GM18502 (cell line): ENCODE results near the gene SYNCRIP.
"Not testable (repeated sequence)": the region's sequence is repeated elsewhere in the genome, so short reads cannot be mapped to it uniquely, and the experiment has no call there.

ENCODE experiments used
- ATAC-seq: cut with Tn5 transposase; IDR thresholded peaks from one replicate; pipeline ENCODE4 v1.9.1; 2021; ENCODE audit warnings: mild to moderate bottlenecking; ENCODE audit not compliant: unreplicated experiment, poor library complexity

Gene SYNCRIP

GRCh38 chr6:85602100-85602499, 40.6 kb downstream of the SYNCRIP start:
- ATAC-seq, result no peak

GRCh38 chr6:85600713-85601313, 41.9 kb downstream of the SYNCRIP start:
- ATAC-seq, result no peak

GRCh38 chr6:85594197-85594930, 48.3 kb downstream of the SYNCRIP start:
- peak; percentile 13 for ATAC-seq

GRCh38 chr6:85593438-85594196, 49.1 kb downstream of the SYNCRIP start, which contains the start of gene SNX14:
TSS of gene SNX14 (minus strand) at chr6:85593858. CDS start at chr6:85593718, 140 bp downstream.
- ATAC-seq, result peak; percentile 87

- no peak for ATAC-seq
Observed at GRCh38 chr6:85592033-85592432, 50.7 kb downstream of the SYNCRIP start.

GRCh38 chr6:85591207-85591606, 51.5 kb downstream of the SYNCRIP start:
- ATAC-seq, result no peak

- ATAC-seq, result no peak
Observed at GRCh38 chr6:85585741-85586140, 56.9 kb downstream of the SYNCRIP start.

- not testable (repeated sequence) for ATAC-seq
Observed at GRCh38 chr6:85582832-85583231, 59.9 kb downstream of the SYNCRIP start.

GRCh38 chr6:85581572-85581971, 61.1 kb downstream of the SYNCRIP start:
- no peak for ATAC-seq

GRCh38 chr6:85580878-85581267, 61.8 kb downstream of the SYNCRIP start:
- peak; percentile 94 for ATAC-seq

- ATAC-seq, result peak; percentile 17
Observed at GRCh38 chr6:85580118-85580877, 62.4 kb downstream of the SYNCRIP start.

GRCh38 chr6:85579581-85579980, 63.1 kb downstream of the SYNCRIP start:
- no peak for ATAC-seq

GRCh38 chr6:85576476-85576875, 66.2 kb downstream of the SYNCRIP start:
- ATAC-seq, result no peak

- no peak for ATAC-seq
Observed at GRCh38 chr6:85574932-85575598, 67.6 kb downstream of the SYNCRIP start.

GRCh38 chr6:85569323-85569722, 73.4 kb downstream of the SYNCRIP start:
- no peak for ATAC-seq

GRCh38 chr6:85568411-85568810, 74.3 kb downstream of the SYNCRIP start:
- ATAC-seq, result no peak

- ATAC-seq, result no peak
Observed at GRCh38 chr6:85565736-85566135, 77.0 kb downstream of the SYNCRIP start.

- not testable (repeated sequence) for ATAC-seq
Observed at GRCh38 chr6:85564223-85564622, 78.5 kb downstream of the SYNCRIP start.
